Stimulated activated CD4-positive, alpha-beta T cell treated with anti-CD3 and anti-CD28 coated beads, Interleukin-12 subunit alpha, Interleukin-12 subunit beta, amount 100 ng/mL, for 48 hours (primary cell): ENCODE measurements around the gene LMBR1.
"Not testable (repeated sequence)": the region's sequence is repeated elsewhere in the genome, so short reads cannot be mapped to it uniquely, and the experiment has no call there.

ENCODE experiments used
- DNase-seq, 3 donors: peaks; one replicate each; pipeline ENCODE4 v3.0.0-alpha.2; 2020; ENCODE audit warnings: low read depth in 2 of 3, low spot score in 1 of 3

The LMBR1 gene

GRCh38 chr7:156848979-156849378 is 44.0 kb downstream of the LMBR1 start:
- no peak for DNase-seq

GRCh38 chr7:156845379-156846101 is 47.4 kb downstream of the LMBR1 start:
- no peak for DNase-seq

DNA sequence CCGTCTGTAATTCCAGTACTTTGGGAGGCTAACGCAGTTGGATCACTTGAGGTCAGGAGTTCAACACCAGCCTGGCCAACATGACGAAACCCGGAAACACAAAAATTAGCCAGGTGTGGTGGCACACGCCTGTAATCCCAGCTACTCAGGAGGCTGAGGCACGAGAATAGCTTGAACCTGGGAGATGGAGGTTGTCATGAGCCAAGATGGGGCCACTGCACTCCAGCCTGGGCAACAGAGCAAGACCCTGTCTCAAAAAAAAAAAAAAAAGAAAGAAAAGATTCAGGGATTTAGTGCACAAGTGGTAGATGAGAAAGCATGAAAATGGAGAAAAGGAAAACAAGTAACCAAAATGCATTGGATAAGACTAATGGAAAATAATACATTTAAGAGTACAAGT is 49.4 kb downstream of the LMBR1 start:
- DNase-seq: not testable (repeated sequence)

- DNase-seq: no peak
Observed at GRCh38 chr7:156843157-156843556, 49.8 kb downstream of the LMBR1 start.

GRCh38 chr7:156842740-156843140 is 50.2 kb downstream of the LMBR1 start:
- DNase-seq: no peak

GRCh38 chr7:156842317-156842716 is 50.7 kb downstream of the LMBR1 start:
- no peak for DNase-seq

- no peak for DNase-seq
Observed at GRCh38 chr7:156841497-156841896, 51.5 kb downstream of the LMBR1 start.

DNA sequence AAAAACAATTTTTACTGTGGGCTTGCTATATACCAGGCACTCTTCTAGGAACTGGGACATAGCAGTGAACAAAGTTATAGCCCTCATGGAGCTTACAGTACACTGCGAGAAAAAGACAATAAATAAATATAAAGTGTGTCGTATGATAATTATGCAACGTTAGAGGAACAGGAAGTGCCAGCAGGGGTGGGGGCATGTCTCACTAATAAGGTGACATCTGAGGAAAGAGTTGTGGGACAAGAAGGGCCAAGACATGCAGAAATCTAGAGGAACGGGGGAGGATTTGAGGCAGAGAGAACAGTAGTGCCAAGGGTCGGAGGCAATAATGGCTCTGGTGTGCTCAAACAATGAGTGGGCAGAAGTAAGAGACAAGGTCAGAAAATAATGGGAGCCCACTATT is 52.8 kb downstream of the LMBR1 start:
- DNase-seq: no peak

DNA sequence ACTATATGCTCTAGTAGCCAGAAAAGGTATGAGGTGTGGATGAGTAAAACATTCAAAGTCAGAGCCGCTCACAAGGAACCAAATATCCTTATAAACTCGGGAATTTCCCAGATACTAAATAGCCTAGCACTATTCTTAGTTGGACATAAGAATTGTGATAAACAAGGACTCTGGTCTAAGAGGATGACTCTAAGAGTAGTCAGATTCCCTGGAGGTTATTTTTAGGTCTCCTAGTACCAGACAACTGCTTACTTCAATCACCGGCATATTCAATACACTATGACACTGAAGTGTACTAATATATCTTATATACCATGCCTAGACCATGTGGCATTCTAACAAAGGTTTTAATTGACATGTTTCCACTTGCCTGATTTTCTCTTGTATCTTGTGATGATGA is 56.5 kb downstream of the LMBR1 start:
- DNase-seq: no peak

DNA sequence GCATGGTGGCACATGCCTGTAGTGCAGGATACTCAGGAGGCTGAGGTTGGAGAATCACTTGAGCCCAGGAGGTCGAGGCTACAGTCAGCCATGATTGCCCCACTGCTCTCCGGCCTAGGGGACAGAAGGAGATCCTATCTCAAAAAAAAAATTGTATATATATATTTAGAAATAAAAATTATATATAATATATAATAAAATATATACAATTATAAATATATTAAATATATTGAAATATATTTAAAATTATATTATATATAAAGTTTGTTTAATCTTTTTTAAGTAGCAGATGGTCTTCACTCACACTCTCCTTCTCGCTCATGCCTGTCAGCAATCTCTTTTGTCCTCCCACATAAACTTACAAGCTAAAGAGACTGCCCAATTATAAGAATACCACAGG is 58.5 kb downstream of the LMBR1 start:
- DNase-seq: no peak

- no peak for DNase-seq
Observed at GRCh38 chr7:156833312-156833711, 59.7 kb downstream of the LMBR1 start.

GRCh38 chr7:156832195-156832877 is 60.6 kb downstream of the LMBR1 start:
- no peak for DNase-seq

- DNase-seq: no peak
Observed at GRCh38 chr7:156829669-156830336, 63.2 kb downstream of the LMBR1 start.

GRCh38 chr7:156827587-156828203 is 65.3 kb downstream of the LMBR1 start:
- DNase-seq: no peak

GRCh38 chr7:156823435-156823834 is 69.5 kb downstream of the LMBR1 start:
- DNase-seq: no peak

DNA sequence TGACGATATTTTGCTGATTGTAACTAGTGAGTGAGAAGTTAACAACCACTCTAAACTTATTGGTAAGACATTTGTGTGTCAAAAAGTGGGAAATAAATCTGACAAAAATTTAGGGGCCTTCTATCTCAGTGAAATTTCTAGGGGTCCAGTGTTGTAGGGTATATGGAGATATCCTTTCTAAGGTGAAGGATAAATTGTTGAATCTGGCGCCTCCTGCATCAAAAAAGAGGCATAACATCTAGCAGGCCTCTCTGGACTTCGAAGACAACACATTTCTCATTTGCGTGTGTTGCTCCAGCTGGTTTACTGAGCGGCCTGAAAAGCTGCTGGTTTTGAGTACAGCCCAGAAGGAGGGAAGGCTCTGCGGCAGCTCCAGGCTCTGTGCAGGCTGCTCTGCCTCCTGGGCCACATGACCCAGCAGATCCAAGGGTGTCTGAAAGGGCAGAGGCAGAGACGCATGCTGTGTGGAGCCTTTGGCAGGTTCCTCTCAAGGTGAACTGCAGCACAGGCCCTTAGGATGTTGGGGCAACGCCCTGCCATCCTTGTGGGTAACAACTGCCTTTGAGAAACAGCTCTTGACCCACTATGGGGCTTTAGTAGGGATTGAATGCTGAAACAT is 72.4 kb downstream of the LMBR1 start:
- DNase-seq: no peak

DNA sequence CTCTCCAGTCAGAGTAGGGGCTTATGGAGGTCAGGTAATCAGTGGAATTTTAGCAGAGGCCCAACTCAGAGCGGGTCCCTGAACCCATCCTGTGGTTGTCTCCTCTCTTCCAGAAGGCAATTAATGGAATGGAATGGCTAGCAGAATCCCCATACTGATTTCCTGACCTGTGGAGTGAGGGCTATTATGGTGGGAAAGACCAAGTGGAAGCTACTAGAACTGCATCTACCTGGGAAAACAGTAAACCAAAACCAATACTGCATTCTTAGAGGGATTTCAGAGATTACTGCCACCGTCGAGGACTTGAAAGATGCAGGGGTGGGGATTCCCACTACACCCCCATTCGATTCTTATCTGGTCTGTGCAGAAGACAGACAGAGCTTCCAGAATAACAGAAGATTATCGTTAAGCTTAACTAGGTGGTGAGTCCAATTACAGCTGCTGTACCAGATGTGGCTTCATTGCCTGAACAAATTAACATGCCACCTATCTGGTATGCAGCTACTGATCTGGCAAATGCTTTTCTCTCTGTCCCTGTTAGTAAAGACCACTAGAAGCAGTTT is 73.2 kb downstream of the LMBR1 start:
- no peak for DNase-seq

DNA sequence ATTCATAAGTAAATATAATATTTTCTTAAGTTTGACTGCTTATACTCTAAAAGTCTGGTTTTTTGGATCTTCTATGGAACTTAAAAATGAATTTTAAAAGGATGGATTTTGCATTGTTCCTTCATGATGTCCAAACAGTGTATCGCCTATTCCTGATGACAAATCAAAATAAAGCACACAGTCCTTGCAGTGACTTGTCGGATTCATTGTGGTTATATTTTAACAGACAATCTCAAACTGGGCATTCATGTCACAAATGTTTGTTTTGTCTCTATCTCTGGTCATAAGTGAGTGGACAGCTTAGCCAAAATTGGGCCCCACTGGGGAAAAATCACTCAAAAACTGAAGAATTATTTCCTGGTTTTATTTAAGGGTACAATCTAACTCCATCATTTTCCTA is 74.8 kb downstream of the LMBR1 start:
- DNase-seq: no peak

DNA sequence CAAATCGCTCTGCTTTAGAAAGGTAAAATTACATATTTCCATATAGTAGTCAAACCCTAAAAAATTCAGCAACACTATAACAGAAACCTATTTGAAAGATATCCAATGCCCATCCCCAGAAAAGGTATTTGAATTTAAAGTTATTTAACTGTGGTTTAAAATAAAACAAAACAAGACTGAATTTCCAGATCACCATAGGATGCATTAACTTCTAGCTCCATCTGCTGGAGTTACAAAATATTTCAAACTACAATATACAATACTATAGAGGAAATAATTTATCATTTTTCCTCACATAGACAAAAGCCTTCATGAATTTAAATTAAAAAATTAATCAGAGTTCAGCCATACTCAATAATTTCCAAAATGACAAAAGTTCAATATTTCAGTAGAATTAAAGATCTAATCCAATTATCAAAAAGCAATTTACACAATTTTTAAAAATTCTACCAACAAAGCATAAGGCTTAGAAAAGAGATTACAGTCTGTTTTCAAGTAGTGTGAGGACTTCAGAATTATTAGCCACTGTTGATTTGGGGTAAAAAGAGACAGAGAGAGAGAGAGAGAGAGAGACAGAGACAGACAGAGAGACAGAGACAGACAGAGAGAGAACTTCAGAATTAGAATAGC is 75.9 kb downstream of the LMBR1 start:
- no peak for DNase-seq

DNA sequence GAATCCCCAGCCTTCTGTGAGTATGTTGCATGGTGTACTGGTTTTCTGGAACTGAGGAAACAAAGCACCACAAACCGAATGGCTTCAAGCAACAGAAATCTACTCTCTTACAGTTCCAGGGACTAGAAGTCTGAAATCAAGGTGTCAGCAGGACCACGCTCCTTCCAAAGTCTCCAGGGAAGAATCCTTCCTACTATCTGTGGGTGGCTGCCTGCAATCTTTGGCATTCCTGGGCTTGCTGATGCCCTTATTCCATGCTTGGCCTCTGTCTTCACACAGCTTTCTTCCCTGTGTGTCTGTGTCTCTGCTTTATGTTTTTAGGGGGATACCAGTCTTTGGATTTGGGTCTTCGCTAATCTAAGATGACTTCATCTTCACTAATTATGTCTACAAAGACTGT is 81.3 kb downstream of the LMBR1 start:
- no peak for DNase-seq

DNA sequence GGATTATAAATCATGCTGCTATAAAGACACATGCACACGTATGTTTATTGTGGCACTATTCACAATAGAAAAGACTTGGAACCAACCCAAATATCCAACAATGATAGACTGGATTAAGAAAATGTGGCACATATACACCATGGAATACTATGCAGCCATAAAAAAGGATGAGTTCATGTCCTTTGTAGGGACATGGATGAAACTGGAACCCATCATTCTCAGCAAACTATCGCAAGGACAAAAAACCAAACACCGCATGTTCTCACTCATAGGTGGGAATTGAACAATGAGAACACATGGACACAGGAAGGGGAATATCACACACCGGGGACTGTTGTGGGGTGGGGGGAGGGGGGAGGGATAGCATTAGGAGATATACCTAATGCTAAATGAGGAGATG is 89.3 kb downstream of the LMBR1 start:
- DNase-seq: not testable (repeated sequence)
